HG03095 (cell line): ENCODE results near the gene EML1.
"Not testable (repeated sequence)": the region's sequence is repeated elsewhere in the genome, so short reads cannot be mapped to it uniquely, and the experiment has no call there.

Experiments used
- ATAC-seq: cut with Tn5 transposase; IDR thresholded peaks from one replicate; pipeline ENCODE4 v1.9.1; 2021; ENCODE audit warnings: moderate library complexity; ENCODE audit not compliant: unreplicated experiment

The EML1 gene

DNA sequence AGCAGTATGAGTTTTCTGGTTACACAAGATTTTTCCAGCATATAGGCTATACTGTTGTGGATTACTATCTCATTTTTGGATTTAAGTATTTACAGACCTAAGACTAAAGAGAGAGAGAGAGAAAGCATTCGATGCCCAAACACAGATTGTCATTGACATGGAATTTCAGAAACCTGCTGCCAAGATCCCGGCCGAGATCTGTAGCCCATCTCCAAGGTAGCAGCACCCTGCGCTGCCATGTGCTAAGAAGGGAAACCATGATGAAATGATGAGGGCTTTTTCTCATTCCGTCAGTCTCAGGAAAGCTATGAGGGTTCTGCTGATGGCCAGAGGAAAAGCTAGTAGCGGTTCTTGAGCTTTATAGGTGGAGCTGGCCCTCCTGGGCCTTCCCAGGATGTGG is 136.4 kb downstream of the EML1 start:
- no peak for ATAC-seq

DNA sequence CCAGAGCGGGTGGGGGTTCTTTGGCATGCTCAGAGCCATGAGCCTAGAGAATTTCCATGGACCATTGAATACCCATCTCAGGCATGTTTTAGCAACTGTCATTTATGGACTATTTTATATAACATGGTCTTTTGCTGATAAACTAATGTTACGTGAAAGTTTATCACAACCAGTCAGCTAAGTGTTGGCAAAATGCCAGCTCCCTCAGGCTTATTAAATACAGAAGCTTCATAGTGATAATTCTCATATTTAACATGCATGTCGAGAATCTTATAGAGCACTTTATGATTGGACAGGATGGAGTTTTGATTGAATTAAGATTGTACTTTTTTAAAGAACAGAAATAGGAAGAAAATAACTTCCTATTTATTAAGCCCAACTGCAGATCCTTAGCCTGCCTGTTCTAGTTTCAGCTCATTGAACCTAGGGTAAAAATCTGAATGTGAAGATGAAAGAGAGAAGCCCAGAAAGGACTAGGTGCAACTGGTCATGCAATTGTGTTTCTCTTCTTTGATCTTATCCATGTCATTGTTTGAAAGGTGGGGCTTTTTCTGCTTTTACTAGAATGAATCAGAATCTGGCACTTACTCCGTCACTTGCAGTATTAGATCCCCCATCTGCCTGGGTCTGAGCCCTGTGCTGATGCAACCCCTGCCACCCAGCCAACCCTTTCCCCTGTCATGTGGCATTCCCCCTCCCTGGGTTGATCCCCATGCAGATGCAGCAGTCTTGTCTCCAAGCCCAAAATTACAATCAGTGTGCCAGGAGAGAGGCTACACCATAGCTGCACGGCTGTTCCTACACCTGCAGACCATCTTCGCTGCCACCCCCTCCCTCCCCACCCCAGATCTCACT is 137.4 kb downstream of the EML1 start:
- peak; percentile 90 for ATAC-seq

DNA sequence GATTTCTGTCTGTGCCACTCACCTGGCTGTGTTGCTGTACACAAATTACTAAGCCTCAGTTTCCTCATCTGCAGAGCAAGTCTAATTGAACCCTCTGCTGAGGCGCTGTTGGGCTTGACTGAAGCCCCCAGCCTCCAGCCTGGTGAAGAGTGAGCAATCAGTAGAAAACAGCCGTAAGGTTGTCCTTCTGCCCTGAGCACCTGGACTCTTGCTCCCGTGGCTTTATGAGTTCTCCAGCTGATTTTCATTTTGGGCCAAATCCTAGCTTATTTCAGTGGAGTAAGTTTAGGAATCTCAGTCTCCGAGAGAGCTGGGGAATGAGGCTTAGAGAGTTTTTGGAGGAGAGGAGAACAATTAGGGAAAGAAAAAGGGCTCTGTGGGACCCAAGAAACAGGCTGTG is 138.1 kb downstream of the EML1 start:
- ATAC-seq, result no peak

DNA sequence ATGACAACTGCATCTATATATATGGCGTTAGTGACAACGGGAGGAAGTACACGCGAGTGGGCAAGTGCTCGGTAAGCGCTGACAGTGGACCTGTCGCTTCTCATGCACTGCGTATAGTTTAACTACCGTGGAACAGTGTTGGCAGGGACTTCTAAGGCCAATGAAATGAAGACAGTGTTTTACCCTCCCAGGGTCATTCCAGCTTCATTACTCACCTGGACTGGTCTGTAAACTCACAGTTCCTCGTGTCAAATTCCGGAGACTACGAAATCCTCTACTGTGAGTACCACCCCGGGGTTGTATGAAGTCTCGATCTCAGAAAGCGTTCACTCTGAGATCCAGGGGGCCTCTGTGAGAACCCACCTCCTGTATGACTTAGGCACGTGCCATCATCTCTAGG is 142.8 kb downstream of the EML1 start:
- no peak for ATAC-seq

DNA sequence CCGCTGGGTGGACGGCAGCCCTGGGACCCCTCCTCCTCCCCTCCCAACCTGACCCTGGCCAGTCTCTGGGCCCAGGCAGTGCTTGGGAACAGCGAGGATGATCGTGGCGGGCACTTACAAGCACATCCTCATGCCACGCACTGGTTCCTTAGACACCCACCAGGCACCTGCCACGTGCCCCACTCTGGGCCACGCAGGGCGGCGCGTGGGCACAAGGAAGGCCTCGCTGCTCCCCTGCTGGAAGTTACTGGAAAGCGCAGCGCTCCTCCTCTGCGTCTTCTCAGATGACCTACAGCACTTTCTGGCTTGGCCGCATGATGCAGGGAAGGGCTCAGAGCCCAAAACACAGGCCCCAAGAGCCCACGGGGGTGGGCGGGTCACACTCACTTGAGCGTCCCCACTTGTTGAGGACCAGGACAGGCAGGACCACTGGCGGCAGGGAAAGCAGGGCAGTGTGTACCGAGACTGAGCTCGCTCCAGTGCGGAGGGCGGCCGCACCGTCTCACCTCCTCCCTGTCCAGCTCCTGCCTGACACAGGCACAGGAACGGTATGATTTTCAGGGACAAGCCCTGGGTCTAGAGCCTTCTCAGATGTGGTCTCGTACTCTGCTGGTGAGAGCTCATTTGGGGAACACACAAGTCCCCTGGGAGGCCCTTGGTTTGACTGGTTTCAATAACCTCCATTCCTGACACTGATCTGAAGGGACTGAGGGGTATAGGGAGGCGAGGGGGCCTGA is 143.7 kb downstream of the EML1 start:
- peak; percentile 77 for ATAC-seq

DNA sequence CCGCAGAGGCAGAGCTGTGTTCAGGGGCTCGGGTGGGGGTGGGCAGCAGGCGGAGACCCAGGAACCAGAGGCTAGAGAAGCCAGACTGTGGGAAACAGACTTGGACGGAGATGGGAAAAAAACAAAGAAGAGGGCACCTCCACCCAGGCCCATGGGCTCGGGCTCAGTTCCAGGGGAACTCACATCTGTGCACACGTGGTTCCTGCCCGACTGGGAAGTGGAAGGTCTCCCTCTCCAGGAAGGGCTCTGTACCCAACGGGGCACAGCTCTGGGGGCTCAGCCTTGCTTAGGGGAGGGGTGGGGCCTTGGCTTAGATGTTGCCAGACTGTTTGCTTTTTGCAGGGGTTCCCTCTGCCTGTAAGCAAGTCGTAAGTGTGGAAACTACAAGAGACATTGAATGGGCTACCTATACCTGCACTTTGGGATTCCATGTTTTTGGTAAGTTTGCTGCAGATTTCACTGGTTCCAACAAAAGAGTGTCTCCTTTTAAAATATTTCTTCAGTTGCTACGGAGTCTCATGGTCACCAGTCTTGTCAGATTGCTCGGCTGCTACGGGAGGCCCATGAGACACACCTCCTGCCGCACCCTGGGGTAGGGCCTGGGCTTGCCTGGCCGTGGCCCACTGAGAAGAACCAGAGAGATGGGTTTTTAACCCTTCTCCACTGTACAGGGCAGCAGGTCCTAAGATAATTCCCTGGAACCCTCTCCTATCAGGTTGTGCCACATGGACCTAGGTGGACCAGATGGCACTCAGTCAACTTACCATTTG is 144.4 kb downstream of the EML1 start:
- peak; percentile 31 for ATAC-seq

DNA sequence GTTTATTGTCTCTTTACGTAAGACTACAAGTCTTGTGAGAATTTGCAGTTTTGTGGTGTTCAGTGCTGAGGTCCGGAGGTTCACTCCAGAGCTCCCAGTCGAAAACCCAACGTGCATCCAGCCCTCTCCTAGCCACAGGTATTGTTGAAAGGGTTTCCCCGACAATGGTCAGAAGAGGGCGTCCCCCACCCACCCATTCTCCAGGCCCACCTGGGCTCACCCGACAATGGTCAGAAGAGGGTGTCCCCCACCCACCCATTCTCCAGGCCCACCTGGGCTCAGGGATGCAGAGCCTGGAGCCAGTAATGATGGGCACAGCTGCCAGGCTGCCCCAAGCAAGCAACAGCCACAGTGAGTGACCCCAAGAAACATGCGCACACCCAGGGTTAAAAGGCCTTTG is 145.2 kb downstream of the EML1 start:
- ATAC-seq, result no peak

DNA sequence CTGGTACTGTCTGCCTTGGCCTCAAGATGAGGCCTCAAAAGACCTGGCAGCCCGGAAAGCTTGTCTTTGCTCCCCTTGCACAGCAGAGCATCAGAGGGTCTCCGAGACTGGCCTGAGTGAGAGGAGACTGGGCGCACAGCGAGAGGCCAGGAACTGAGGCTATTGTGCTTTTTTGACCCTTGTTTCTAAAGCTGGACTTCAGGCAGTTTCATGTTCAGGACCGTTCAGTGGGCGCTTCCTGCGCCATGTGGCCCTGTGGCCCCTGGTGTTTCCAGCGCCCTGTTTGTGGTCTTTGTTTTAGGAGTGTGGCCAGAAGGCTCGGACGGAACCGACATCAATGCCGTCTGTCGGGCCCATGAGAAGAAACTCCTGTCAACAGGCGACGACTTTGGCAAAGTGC is 145.7 kb downstream of the EML1 start:
- no peak for ATAC-seq

DNA sequence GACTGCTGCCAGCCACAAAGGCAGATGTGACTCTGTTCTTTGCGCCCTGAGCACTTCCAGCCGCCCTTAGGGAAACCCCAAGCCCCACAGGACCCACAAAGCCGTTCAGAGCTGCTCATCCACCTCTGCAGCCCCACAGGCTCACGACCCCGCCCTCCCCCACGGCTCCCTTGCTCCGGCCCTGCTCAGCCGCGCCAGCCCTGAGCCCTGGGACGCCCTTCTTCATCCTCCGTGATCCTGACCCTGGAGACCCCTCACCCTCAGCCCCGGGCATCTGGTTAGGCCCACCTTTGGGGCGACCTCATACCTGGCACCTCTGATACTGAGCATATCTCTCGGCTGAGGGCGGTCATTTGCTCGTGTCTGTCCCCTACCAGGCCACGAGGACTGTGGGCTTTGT is 146.2 kb downstream of the EML1 start:
- no peak for ATAC-seq

DNA sequence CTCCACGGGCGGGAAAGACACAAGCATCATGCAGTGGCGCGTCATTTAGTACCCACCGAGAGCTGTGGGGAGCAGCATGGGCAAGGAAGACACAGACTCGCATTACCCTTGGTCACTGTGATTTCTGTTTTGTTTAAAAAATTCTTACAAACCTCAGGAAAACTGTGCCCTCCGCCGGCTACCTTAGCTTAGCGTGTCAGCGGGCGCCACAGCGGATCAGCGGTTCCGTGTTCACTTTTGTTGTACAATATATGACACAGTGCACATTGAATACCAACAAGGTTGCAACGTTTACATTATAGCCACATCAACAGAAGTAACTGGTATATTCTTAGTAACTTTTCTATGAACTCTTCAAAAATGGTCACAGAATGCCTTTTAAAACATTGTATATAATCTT is 146.9 kb downstream of the EML1 start:
- no peak for ATAC-seq

DNA sequence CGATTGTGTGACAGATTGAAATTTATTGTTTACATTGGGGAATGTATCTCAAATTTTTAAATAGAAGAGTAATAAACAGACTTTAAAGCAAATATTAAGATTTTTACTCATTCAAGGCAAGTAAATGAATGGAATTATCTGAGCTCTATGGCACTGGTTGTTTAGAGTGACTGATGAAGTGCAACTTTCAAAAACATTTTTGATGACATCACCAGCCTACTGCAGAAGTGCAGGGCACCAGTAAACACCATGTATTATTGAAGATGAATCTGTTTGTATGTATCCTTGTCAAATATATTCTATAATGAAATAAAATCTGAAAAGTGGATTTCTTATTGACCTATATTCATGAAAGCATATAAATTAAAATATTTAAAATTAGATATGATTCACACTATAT is 148.0 kb downstream of the EML1 start:
- ATAC-seq, result no peak

DNA sequence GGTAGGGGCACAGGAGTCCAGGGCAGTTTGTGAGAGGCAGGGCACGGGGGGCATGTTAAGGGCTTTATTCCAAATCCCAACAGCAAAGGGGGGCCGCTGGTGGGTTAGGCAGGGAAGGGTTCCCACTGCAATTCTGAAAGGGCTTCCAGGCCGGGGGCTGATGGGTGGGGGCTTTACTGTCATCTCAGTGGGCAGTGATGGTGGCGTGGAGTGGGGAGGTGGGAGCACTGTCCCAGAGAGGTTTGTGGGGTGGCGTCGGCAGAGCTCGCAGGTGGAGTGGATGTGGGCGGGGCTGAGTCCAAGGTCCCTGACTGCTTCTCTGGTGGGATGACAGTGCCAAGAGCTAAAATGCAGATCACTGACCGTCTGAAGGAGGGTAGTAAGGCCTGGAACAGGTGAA is 150.4 kb downstream of the EML1 start:
- no peak for ATAC-seq

DNA sequence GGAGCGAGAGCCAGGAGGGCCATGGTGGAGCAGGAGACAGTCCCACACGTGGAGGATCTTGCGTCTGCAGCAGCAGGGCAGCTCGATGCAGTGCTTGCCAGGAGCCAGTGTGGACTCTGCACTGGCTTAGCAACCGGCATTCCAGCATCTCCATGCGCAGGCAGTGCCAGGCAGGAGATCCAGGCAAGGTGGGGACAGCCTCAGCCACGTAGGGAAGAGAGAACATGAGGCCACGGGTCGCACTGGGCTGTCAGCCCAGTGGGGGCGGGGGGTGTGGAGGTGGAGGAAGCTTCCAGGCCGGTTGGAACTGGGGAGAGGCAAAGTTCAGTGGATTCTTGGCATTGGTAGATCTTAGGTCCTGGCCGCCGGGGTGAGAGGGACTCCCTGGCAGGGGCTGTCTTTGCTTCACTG is 151.0 kb downstream of the EML1 start:
- no peak for ATAC-seq

DNA sequence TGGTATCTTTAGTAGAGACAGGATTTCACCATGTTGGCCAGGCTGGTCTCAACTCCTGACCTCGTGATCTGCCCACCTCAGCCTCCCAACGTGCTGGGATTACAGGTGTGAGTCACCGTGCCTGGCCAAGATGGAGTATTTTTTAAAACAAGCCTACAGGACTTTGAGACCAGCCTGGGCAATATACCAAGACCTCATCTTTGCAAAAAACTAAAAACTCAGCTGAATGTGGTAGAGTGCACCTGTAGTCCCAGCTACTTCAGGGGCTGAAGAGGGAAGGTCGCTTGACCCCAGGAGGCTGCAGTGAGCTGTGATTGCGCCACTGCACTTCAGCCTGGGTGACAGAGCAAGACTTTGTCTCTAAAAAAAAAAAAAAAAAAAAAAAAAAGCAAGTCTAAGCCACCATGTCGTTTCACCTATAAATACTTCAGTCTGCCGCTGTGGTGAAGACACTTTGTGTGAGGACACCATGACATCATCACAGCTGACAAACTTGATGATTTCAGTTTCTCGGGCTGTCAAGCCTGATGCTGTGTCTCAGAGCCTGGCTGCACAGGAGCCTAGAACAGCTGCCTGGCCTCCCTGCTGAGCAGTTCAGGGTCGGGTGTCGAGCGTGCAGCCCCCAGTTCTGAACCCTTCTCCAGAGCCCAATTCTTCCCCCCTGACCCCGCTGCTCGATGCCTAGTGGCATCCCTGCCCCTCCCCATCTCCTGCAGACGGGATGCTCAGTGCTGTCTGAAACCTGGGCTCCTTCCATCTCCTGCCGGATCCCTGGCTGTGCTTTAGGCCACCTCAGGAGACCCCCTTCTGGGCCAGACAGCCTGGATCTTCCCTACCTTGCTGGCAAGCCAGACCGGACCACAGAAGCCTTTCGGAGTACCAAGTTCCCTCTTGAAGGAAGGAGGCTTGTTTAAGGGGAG is 152.8 kb downstream of the EML1 start:
- ATAC-seq, result peak; percentile 48

DNA sequence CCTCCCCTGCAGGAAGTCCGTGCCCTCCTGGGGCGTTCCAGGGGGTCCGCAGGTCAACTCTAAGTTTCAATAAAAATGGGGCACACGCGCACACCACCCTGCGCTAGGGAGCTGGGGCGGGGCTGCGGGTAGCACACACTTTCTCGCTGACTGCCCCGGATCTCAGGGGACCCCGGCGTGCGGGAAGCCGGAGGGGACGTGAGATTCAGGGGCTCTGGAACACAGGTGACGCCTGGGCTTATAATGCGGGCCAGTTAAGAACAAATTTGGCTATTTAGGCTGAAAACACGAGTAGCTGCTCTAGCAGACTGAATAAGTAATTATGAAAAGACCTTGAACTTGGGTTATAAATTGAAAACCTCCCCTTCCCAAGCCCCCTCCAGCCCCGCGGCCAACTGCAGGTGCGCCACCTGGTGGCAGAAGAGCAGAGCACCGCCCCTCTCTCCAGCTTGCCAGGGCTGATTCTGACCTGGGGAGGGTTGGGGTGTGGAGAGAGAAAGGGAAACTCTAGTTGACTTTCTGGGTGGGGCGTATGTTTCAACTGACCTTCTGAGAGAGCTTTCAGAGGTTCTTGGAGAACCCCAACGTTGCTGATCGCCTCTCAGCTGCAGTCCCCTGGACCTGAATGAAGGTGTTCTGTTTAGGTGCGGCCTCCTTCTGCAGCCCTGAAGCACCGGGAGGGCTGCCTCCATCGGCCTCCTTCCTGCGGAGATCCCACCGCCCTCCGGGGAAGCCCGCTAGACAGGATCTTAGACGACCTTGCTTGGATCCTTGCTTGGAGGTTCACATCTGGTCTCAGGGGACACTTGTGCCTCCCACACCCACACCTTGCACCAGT is 153.7 kb downstream of the EML1 start:
- no peak for ATAC-seq

DNA sequence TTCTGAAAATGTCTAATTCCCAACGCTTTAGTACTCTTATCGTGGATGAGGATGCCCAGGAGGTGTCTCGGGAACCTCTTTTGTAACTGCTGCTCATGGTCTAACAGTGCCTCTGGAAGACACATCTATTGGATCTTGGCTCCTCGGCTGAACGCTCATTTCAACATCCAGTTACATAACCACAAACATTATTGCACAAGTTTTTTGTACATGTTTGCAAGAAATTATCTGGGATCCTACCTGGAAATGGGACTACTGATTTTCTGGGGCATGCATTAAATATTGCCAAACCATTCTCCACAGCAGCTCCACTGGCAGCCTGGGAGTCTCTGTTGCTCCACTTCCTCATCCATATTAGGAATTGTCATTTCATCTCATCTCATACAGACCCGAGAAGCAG is 154.5 kb downstream of the EML1 start:
- ATAC-seq, result no peak

DNA sequence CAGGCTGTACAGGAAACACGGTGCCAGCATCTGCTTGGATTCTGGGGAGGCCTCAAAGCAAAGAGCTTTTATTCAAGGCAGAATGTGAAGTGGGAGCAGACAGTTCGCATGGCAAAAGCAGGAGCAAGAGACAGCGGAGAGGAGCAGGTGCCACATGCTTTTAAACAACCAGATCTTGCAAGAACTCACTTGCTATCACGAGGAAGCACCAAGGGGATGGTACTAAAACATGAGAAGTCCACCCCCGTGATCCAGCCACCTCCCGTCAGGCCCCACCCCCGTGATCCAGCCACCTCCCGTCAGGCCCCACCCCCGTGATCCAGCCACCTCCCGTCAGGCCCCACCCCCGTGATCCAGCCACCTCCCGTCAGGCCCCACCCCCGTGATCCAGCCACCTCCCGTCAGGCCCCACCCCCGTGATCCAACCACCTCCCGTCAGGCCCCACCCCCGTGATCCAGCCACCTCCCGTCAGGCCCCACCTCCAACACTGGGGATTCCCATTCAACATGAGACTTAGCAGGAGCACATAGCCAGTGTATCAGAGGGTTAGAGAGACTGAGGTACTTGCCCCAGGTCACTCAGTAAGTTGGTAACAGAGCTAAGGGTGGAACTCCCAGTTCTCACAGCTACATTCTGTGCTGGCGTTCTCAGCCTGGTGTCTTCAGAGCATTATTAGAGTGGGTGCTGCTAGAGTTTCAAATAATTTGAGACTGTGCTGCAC is 156.0 kb downstream of the EML1 start:
- ATAC-seq, result not testable (repeated sequence)

DNA sequence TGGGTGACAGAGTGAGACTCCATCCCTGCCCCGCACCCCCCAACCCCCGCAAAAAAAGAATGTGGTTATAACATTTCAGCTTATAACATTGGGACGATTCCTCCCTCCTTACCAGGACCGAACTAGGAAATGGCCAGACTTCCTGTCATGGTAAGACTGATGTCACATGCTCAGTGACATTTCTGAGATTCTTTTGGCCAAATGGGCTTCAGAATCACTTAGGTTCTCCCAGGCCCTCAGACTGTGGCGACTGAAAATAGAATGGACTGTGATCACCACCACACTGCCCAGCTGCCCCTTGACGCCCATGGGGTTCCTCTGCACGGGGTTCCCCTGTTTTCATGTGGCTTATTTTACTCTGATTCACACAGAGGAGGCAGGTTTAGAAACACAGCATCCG is 157.0 kb downstream of the EML1 start:
- no peak for ATAC-seq

DNA sequence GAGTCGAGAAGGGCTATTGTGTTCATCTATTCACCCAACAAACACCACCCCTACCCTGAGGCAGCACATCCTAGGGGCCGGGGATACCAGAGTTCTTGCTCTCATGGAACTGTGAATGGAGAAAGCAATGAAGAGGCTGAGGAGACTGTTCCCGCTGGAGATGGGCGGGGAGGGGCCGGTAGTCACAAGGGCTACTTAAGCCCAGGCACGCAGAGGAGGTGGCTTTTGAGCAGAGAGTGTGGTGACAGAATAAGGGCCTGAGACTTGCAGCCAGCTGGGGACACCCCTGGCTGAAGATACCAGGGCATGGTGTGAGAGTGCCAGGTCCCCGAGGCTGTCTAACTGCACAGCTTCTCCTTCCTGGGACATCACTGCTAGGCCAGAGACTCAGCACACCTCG is 157.9 kb downstream of the EML1 start:
- no peak for ATAC-seq
